Left lobe of liver (tissue), 2 donors: Measurements from ENCODE around the gene SLC25A42. TPM values are rescaled to one million over a fixed set of nuclear protein-coding genes. Genes with fewer than 3 reads are reported as not detected.
"Not testable (repeated sequence)": the region's sequence is repeated elsewhere in the genome, so short reads cannot be mapped to it uniquely, and the experiment has no call there.

Experiments used
- ATAC-seq: fragments of 200-7000 bp; cut with Tn5 transposase; one replicate; pipeline ENCODE4 v1.9.1; 2020; ENCODE audit warnings: mild to moderate bottlenecking, moderate library complexity
- DNase-seq: peaks from one replicate; pipeline ENCODE4 v3.0.0-alpha.2; 2020; ENCODE audit warnings: low spot score
- total RNA-seq: library from RNA; stranded (reverse); gene quantifications from one replicate; pipeline ENCODE4 v1.2.1, GENCODE V29; 2021
- donor health status: DM: no; HTN: no; CAD: no; lungs with moderate emphysema.
- donor health status: DM: no; HTN: yes; CAD: no.

Gene SLC25A42
- total RNA-seq, 1 donor from 2014 or later, result 77.8 TPM

GRCh38 chr19:19131989-19132388 is 68.2 kb downstream of the SLC25A42 start:
- no peak for ATAC-seq
- DNase-seq, result no peak

GRCh38 chr19:19132912-19133311 is 69.1 kb downstream of the SLC25A42 start:
- no peak for ATAC-seq
- no peak for DNase-seq

DNA sequence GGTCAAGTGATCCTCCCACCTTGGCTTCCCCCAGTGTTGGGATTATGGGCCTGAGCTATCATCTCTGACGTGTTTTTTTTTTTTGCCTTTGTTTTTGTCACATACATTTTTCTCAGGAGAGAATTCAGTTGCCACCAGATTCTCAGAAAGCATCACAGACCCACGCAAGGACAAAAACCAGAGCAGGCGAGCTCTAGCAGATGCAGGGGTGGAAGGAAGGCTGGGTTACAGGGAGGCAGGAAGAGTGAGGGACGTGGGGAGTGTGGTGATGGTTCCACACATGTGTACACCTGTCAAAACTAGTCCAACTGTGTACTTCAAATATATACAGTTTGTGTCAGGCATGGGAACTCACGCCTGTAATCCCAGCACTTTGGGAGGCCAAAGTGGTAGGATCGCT is 70.2 kb downstream of the SLC25A42 start:
- DNase-seq (no peak), ATAC-seq (no peak)

DNA sequence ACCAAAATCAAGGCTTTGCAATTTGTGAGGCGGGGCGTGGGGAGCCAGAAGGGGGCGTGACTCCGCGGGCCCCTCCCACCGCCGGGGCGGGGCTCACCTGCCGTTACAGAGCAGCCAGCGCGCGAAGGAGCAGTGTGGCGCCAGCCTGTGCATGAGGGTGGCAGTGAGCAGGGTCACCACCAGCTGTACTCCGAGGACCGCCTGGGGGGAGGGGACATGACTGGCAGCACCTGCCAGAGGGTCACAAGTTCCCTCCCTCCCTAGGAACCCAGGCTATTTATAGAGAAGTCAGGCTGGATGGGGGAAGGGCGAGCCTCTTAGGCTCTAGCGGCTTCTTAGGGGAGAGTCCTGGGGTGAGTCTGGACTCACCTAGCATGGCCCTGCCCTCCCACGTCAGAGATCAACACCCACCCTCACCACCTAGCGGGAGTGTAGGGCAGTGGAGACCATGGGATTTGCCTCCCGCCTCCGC is 70.9 kb downstream of the SLC25A42 start:
- DNase-seq (no peak), ATAC-seq (no peak)

GRCh38 chr19:19135713-19136112 is 71.9 kb downstream of the SLC25A42 start:
- not testable (repeated sequence) for ATAC-seq

DNA sequence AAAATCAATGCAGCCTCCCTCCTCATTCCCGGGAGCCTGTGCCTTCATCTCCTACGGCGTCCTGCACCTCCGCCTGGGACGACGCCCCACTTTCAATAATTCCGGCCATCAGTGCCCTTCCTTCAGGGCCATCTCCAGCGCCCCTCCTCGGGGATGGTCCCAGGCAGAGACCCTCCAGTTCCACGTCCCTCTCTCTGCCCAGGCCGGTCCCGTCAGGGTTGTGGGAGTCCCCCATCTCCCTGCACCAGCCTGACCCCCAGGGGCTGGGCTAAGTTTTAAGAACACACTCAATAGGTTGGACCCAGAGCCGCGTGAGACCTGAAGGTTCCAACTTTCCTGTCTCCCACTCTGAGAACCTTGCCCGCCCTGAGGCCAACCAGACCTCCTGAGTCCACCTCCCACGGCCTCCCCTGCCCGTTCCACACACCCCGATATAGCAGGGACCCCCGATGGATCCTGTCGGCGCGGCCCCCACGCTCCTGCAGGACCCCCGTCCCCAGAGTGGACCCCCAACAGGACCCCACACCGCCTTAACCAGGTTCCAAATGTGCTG is 73.8 kb downstream of the SLC25A42 start:
- peak; percentile 4 for ATAC-seq
- DNase-seq, result no peak

More at GRCh38 chr19:19135713-19136112, 71.9 kb downstream of the SLC25A42 start:
- DNase-seq, result not testable (repeated sequence)

GRCh38 chr19:19138109-19138981 is 74.6 kb downstream of the SLC25A42 start, which contains the start of gene TMEM161A:
Gene TMEM161A, minus strand, starts transcription at chr19:19138478. Its CDS starts 50 bp downstream, at chr19:19138428.
- ATAC-seq (peak; percentile 95), DNase-seq (peak; percentile 100)

GRCh38 chr19:19139876-19140229 is 76.1 kb downstream of the SLC25A42 start:
- no peak for DNase-seq
- no peak for ATAC-seq

DNA sequence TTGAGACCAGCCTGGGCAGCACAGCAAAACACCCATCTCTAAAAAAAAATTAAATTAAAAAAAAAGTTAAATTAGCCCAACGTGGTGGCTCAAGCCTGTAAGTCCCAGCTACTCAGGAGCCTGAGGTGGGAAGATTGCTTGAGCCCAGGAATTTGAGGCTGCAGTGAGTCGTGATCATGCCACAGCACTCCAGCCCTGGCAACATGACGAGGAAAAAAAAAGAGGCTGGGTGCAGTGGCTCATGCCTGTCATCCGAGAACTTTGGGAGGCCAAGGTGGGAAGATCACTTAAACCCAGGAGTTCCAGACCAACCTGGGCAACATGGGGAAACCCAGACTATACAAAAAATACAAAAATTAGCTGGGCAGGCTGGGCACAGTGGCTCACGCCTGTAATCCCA is 76.7 kb downstream of the SLC25A42 start:
- ATAC-seq, result no peak
- DNase-seq, result no peak

DNA sequence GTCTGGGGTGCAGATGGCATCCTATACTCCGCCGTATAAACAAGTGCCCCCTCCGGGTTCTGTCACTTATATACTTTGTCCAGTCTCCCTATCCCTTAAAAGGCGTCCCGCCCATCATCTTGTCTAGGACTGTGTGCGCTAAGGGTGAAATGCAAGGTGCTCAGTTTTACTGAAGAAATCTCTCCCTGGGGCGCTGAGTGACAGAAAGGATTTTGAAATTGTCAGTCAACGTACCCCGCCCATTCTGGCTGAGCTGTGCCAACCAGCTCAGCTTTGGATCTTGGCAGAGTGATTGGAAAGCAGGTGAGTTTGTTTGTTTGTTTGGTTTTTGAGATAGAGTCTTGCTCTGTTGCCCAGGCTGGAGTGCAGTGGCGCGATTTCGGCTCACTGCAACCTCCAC is 78.6 kb downstream of the SLC25A42 start:
- DNase-seq (no peak), ATAC-seq (peak; percentile 16)

DNA sequence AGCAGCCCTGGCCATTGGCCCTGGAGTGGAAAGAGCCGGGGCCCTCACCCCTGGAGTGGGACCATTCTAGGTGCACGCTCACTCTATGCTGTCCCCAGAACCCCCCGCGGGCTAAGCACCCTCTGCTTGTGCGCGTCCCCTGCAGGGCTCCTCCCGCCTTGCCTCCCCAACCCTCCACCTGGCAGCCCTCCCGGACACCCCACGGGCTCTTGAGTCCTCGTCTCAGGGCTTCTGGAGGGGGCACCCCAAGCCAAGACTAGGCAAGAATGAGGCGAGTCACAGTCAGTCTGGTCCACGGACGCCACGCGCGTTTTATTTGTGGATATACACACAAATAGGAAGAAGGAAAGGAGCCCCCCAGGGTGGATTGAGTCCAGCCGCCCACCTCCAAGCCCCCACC is 81.5 kb downstream of the SLC25A42 start:
- no peak for DNase-seq
- ATAC-seq, result no peak

GRCh38 chr19:19145684-19146608 is 82.2 kb downstream of the SLC25A42 start:
- DNase-seq (peak; percentile 81), ATAC-seq (peak; percentile 86)

- ATAC-seq, result no peak
- DNase-seq, result no peak
Measured at GRCh38 chr19:19146865-19147264, 83.1 kb downstream of the SLC25A42 start.

DNA sequence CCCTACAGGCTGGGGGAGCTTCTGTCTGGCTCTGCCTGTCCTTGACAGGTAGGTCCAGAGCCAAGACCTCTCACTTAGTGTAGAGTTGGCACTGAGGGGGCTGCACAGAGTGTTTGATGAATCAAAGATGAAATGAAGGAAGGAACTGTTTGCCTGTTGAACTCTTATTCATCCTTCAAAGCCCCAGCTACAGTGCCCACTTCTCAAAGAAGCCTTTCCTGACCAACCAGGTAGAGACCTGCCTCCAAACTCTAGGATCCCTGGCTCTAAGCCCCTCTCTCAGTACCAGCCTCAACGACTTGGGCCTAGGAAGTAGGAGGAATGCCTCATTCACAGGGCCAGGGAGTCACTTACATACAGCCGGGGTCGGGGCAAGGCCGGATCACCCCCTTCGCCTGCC is 83.5 kb downstream of the SLC25A42 start:
- no peak for ATAC-seq
- DNase-seq, result no peak

- ATAC-seq, DNase-seq: not testable (repeated sequence)
Measured at GRCh38 chr19:19148504-19148903, 84.7 kb downstream of the SLC25A42 start.

GRCh38 chr19:19149435-19149834 is 85.6 kb downstream of the SLC25A42 start:
- no peak for ATAC-seq
- DNase-seq, result no peak

DNA sequence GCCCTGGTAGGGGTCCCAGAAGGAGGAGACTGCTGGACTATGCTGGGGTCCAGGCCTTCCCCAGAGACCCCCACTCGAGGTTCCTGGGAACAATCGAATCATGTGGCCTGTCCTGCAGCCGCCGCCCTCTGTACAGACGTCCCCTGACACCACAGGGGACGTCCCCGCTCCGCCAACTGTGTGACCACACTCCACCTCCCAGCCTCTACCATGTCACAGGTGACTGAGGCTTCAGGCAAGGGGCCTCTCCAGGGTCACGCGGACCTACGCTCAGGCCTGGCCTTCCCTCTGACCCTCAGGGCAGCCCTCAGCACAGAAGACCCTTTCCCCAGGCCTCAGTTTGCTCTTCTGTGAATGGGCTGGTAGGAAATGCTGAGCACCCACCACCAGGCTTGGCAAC is 87.6 kb downstream of the SLC25A42 start:
- no peak for DNase-seq
- no peak for ATAC-seq

- ATAC-seq (no peak), DNase-seq (no peak)
Measured at GRCh38 chr19:19152668-19153384, 89.0 kb downstream of the SLC25A42 start.

DNA sequence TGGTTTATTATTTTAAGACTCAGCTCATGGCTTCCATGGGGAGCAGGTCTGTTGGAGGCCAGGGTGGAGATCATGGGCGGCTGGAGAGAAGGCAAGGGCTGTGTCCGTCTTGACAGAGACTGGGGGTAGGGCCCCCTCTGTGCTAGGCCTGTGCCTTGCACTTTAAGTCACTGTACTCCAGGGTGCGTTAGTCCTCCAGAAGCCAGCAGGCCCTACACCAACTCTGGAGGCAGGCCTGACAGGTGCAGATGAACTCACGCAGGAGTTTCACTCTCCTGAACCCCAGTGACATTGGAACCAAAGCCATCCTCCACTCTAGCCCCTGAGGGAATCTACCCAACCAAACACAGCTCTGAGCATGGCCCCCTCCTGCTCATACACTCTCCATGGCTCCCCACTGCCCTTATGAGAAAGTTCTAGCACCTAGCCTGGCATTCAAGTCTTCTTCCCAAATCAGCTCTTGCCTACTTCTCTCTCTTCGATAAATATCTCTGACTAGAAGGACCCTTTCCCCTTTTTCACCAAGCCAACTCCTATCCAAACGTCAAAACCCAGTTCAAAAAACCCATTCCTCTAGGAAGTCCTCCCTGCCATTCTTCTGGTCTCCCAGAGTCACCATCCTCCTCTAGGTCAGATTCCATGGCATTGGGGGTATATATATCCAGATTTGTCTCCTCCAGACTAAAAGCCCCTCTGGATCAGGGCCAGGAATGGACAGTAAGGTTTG is 91.1 kb downstream of the SLC25A42 start:
- ATAC-seq (no peak), DNase-seq (no peak)
